GM19043 (cell line): Measurements from ENCODE around the gene KIF1A.

Experiments
- ATAC-seq: cut with Tn5 transposase; IDR thresholded peaks from one replicate; pipeline ENCODE4 v1.9.1; 2021; ENCODE audit warnings: low read depth; ENCODE audit not compliant: unreplicated experiment

The KIF1A gene

GRCh38 chr2:240806459-240806858 lies 13.6 kb downstream of the KIF1A start:
- ATAC-seq: no peak

GRCh38 chr2:240806006-240806405 lies 14.0 kb downstream of the KIF1A start:
- ATAC-seq: no peak

DNA sequence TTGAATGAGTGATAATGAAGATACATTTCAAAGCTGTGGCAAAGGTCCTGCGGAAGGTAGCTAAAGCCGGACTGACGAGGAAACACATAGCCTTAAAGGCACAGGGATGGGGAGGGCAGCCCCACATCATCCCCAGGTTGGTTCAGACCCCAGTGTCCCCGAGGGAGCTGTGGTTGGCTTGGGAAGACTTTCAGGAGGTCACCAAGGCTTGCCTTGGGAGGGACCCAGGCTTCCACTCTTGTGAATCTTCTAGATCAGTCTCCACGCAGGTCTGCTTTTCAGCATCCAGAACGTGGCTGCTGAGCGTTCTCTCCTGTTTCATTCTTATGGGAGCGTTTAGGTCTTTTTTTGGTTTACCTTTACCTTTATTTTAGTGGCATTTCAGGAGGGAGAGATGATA lies 16.8 kb downstream of the KIF1A start:
- no peak for ATAC-seq

DNA sequence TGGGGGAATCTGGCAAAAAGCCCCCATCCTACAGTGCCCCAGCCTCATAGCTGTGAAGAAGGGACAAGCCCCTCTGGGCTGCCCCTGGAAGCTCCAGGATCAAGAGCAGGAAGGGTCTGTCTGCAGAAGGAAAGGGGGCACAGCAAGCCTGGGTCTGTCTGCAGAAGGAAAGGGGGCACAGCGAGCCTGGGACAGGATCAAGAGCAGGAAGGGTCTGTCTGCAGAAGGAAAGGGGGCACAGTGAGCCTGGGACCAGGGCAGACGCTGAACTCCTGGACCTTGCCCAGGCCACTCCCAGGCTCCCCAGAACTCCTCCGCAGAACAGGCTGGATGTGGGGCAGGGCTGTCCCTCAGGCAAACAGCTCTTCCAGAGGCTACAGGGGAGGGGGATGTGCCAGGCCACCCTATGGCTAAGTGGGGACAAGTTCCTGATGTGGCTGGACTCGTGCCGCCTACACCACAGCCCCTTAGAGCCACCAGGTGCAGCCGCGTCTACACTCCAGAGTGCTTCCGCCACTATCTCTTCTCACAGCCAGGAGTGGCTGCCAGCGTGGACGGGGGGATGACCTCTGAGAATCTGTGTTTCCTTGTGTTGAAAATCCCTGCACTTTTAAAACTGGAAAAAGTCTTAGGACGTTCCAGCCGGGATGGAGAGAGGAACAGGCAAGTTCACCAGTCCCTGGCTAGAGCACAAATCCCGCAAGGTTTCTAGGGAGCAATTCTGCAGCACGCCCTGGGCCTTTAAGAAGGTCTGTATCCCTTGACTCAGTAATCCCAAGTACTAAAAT lies 20.8 kb downstream of the KIF1A start:
- ATAC-seq: no peak

- no peak for ATAC-seq
Measured at GRCh38 chr2:240798327-240798905, 21.6 kb downstream of the KIF1A start.

GRCh38 chr2:240797914-240798313 lies 22.1 kb downstream of the KIF1A start:
- ATAC-seq: no peak

DNA sequence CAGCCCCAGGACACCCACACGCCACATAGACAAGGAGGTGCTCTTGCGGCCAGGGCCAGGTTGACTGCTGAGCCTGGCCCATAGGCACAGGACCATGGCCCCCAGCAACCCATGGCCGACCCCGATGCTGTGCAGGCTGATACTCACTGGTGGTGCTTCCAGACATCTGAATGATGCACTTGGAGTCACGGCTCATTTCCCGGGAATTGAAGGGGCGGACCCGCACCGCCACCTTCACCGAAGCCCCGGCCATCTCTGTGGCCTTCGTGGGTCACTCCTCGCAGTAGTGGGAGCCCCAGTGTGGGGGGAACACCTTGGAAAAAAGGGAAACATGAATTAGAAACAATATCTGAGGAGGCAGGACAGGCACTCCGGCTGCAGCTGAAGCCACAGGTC lies 22.5 kb downstream of the KIF1A start:
- no peak for ATAC-seq

- no peak for ATAC-seq
Measured at GRCh38 chr2:240796543-240797499, 23.2 kb downstream of the KIF1A start.

GRCh38 chr2:240795916-240796510 lies 24.0 kb downstream of the KIF1A start:
- ATAC-seq: no peak

DNA sequence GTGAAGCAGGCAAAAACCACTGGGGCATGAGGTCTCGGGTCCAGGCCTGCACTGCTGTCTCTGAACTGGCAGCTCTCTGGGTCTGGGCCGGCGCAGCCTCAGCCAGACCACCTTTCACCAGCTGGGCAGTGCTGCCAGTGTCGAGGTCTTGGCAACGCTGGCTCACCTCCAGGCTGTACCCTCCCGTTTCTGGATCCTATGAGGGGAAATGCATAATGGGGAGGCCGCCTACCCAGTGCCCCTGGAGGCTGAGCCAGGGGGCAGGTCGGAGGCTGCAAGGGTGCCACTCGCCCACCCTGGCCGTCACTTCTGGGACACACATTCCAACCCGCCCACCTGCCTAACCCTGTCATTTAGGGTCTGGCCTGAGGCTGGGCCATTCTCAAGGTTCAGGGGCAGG lies 24.6 kb downstream of the KIF1A start:
- no peak for ATAC-seq

GRCh38 chr2:240794178-240794721 lies 25.8 kb downstream of the KIF1A start:
- ATAC-seq: no peak

- ATAC-seq: no peak
Measured at GRCh38 chr2:240793313-240794177, 26.5 kb downstream of the KIF1A start.

GRCh38 chr2:240792629-240793312 lies 27.2 kb downstream of the KIF1A start:
- no peak for ATAC-seq

DNA sequence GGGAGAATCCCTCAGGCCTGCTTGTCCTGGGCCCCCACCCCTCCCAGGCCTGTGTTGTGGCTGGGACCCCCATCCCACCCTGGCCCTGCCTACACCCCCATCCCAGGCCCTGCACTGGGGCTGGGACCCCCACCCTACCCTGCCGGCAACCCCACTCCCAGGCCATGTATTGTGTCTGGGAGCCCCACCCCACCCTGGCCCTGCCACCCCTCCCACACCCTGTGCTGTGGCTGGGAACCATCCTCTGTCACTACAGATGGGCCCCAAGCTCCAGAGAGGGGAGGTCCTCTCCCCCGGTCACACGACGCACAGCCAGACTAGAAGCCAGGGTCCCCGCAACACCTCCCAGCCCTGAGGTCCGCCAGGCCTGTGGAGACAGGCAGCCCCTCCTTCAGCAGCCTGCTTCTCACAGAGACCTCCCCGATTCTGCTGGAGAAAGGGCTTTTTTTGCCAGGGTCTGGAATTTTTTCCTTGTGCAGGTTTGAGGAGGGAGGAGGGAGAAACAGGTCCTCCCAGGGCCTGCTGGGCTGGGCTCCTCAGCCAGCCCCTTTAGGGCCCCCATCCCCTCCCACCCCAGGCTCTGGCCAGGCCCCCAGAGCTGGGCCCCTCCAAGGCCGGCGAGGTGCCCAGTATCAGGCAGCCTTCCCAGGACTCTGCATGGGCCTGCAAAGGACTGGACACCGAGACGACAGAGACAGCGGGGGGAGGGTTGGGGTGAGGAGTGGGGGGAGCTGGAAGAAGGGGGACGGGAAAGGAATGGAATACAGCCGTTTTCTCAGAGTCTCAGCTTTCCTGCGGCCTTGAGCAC lies 28.0 kb downstream of the KIF1A start:
- ATAC-seq: no peak

- no peak for ATAC-seq
Measured at GRCh38 chr2:240791221-240791800, 28.7 kb downstream of the KIF1A start.

DNA sequence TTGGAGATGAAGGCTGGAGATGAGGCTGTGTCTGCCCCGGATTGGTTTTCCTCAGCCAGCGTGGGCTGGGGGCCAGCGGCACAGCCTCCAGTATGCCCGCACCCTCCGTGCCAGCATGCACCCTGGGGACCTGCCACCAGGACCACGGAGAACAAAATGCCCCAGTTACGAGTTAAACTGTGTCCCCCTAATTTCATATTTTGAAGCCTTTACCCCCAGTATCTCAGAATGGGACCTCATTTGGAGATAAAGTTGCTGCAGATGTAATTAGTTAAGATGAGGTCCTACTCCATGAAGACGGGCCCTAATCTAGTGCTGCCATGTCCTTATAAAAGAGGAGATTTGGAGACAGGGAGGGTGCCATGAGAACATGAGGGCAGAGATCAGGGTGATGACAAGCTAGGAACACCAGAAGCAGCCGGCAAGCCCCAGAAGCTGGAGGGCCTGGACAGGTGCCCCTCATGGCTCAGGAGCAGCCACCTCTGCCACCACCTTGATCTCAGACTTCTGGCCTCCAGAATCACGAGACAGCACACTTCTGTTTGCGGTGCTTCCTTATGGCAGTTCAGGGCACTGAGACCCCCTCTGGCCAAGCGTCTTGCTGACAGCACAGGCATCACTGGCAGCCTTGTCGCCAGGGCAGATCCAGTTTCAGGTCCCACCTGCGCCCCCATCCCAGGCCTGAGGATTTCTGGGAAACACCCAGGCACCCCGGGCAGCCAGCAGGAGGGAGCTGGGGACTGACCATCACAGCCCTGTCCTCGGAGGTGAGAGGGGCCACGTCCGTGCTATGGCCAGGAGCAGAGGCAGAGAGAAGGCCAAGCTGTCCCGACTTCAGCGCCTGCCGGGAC lies 29.4 kb downstream of the KIF1A start:
- no peak for ATAC-seq
